GM12878 (cell line): ENCODE measurements around the gene EIF4H. TPM values are rescaled to one million over a fixed set of nuclear protein-coding genes. Genes with fewer than 3 reads are reported as not detected.

Source experiments
- ATAC-seq: fragments of 200-7000 bp; cut with Tn5 transposase; 3 replicates; pipeline ENCODE4 v1.9.1; 2020; ENCODE audit warnings: mild to moderate bottlenecking, moderate library complexity
- BruUV-seq: library from RNA; stranded (reverse); fragments of 400-500 nt; replicated peaks from 2 replicates; lab custom pipeline; 2021; lab: Mats Ljungman, UMichigan
- CTCF ChIA-PET: fragments of 300-600 bp; sonication (Branson Sonifier 250); formaldehyde crosslinking; extraction: SDS; loops from one replicate; lab custom pipeline; 2021; ENCODE audit warnings: inconsistent platforms; lab: Yijun Ruan, JAX
- POLR2A ChIA-PET: fragments of 350-600 bp; formaldehyde crosslinking; extraction: SDS; loops from one replicate; lab custom pipeline; 2021; ENCODE audit warnings: inconsistent platforms; lab: Charles Lee
- RAD21 ChIA-PET: fragments of 300-600 bp; sonication (Branson Sonifier 250); formaldehyde crosslinking; loops from one replicate; lab custom pipeline; 2023; ENCODE audit warnings: antibody characterized with exemption; ENCODE audit not compliant: unreplicated experiment; lab: Charles Lee
- SMC1A ChIA-PET: fragments of 300-600 bp; sonication (Branson Sonifier 250); formaldehyde crosslinking; loops from one replicate; lab custom pipeline; 2023; ENCODE audit not compliant: unreplicated experiment, uncharacterized antibody; lab: Charles Lee
- DNase-seq: peaks from one replicate; pipeline ENCODE4 v3.0.0-alpha.2; 2011; ENCODE audit warnings: low read depth, low spot score
- FAIRE-seq: peaks from 3 replicates; lab custom pipeline; 2011; peaks lifted over from hg19 to GRCh38; lab: Jason Lieb, UNC
- H2AFZ ChIP-seq: 2 replicates; pipeline ENCODE4 v1.6.0; 2011; ENCODE audit warnings: low read depth, low read length, control low read depth; ENCODE audit not compliant: control insufficient read depth
- H3K27ac ChIP-seq: 2 replicates; pipeline ENCODE4 v1.5.1; 2011; ENCODE audit warnings: control low read depth; ENCODE audit not compliant: control insufficient read depth, insufficient read depth
- H3K27me3 ChIP-seq, 2 experiments: replicated peaks in 1 of 2; 2 replicates each; pipeline versions ENCODE4 v1.6.0 to v1.6.1; 2011; ENCODE audit warnings: low read length in 1 of 2; ENCODE audit not compliant: control insufficient read depth in 2 of 2, insufficient read depth in 2 of 2
- H3K36me3 ChIP-seq, 2 experiments: 2 replicates each; pipeline ENCODE4 v1.5.1; 2011; ENCODE audit warnings: low read length in 1 of 2; ENCODE audit not compliant: control insufficient read depth in 2 of 2, insufficient read depth in 2 of 2
- H3K4me1 ChIP-seq: 2 replicates; pipeline ENCODE4 v1.6.1; 2011; ENCODE audit warnings: mild to moderate bottlenecking, low read length, moderate library complexity, mixed read lengths; ENCODE audit not compliant: control insufficient read depth, insufficient read depth
- H3K4me2 ChIP-seq: 2 replicates; pipeline ENCODE4 v1.6.0; 2011; ENCODE audit warnings: control low read depth; ENCODE audit not compliant: control insufficient read depth, insufficient read depth
- H3K4me3 ChIP-seq: fragments of 200-600 bp; sonication (generic); 2 replicates; pipeline ENCODE4 v1.5.1; 2016
- H3K79me2 ChIP-seq: 2 replicates; pipeline ENCODE4 v1.6.0; 2011; ENCODE audit warnings: low read length; ENCODE audit not compliant: control insufficient read depth, insufficient read depth
- H3K9ac ChIP-seq: 2 replicates; pipeline ENCODE4 v1.8.0; 2011; ENCODE audit warnings: low read length, control low read depth, mixed read lengths; ENCODE audit not compliant: control insufficient read depth, insufficient read depth
- H3K9me3 ChIP-seq: replicated peaks from 3 replicates; pipeline ENCODE4 v1.5.1; 2011; ENCODE audit warnings: mild to moderate bottlenecking, low read length; ENCODE audit not compliant: control insufficient read depth, insufficient read depth
- H4K20me1 ChIP-seq: 2 replicates; pipeline ENCODE4 v1.6.0; 2011; ENCODE audit not compliant: control insufficient read depth, insufficient read depth
- E2F8 ChIP-seq: fragments of 450-650 bp; IDR thresholded peaks from 2 replicates; pipeline ENCODE4 v1.6.1; 2018; ENCODE audit warnings: mild to moderate bottlenecking, low read depth, moderate library complexity; ENCODE audit not compliant: partially characterized antibody
- HDAC2 ChIP-seq: fragments of 200-600 bp; sonication (generic); IDR thresholded peaks from 2 replicates; pipeline ENCODE4 v1.6.1; 2017
- IKZF1 ChIP-seq: fragments of 450-650 bp; conservative IDR thresholded peaks from 2 replicates; pipeline ENCODE4 v1.6.1; 2017; ENCODE audit warnings: antibody characterized with exemption, mild to moderate bottlenecking
- KDM1A ChIP-seq: fragments of 200-600 bp; sonication (generic); IDR thresholded peaks from 2 replicates; pipeline ENCODE4 v1.6.1; 2016; ENCODE audit warnings: borderline replicate concordance
- NKRF ChIP-seq: fragments of 450-650 bp; conservative IDR thresholded peaks from 2 replicates; pipeline ENCODE4 v1.6.1; 2017; ENCODE audit warnings: mild to moderate bottlenecking, moderate library complexity
- NR2C1 ChIP-seq: fragments of 450-650 bp; IDR thresholded peaks from 2 replicates; pipeline ENCODE4 v1.6.1; 2017; ENCODE audit warnings: antibody characterized with exemption, mild to moderate bottlenecking, moderate library complexity
- NR2C2 ChIP-seq: IDR thresholded peaks from 2 replicates; pipeline ENCODE4 v1.6.1; 2011; ENCODE audit warnings: borderline replicate concordance, low read depth; ENCODE audit not compliant: control insufficient read depth, insufficient read length
- NRF1 ChIP-seq: conservative IDR thresholded peaks from 2 replicates; pipeline ENCODE4 v1.6.1; 2011; ENCODE audit warnings: mild to moderate bottlenecking, low read depth, low read length, improper control_type of control experiment
- POLR2AphosphoS5 ChIP-seq: IDR thresholded peaks from 2 replicates; pipeline ENCODE4 v1.6.1; 2011; ENCODE audit warnings: mild to moderate bottlenecking, low read length, inconsistent platforms
- RBBP5 ChIP-seq: fragments of 200-600 bp; sonication (generic); conservative IDR thresholded peaks from 2 replicates; pipeline ENCODE4 v1.6.1; 2016
- REST ChIP-seq: IDR thresholded peaks from 2 replicates; pipeline ENCODE4 v1.6.1; 2012; ENCODE audit warnings: mild to moderate bottlenecking, low read depth, low read length
- SUZ12 ChIP-seq: fragments of 200-600 bp; sonication (generic); IDR thresholded peaks from one replicate; pipeline ENCODE4 v1.6.1; 2018; ENCODE audit warnings: antibody characterized with exemption, mild to moderate bottlenecking; ENCODE audit not compliant: unreplicated experiment
- TCF12 ChIP-seq: IDR thresholded peaks from 2 replicates; pipeline ENCODE4 v1.6.1; 2011; ENCODE audit warnings: low read depth, mild to moderate bottlenecking, low read length
- TCF7 ChIP-seq: IDR thresholded peaks from 2 replicates; pipeline ENCODE4 v1.6.1; 2014; ENCODE audit warnings: antibody characterized with exemption, borderline replicate concordance
- WGBS: methylation state at CpG from one replicate; pipeline ENCODE4 v1.1.6; 2016; ENCODE audit warnings: low lambda C conversion rate; ENCODE audit not compliant: insufficient replicate concordance, insufficient coverage; ENCODE audit errors: missing lambda C conversion rate; 5-methylcytosine and 5-hydroxymethylcytosine counted together
- in situ Hi-C: fragments of 300-500 bp; cut with MboI; formaldehyde crosslinking; loops from 9 replicates; pipeline ENCODE4 v1.14.3; 2018; ENCODE audit warnings: mixed read lengths
- intact Hi-C: fragments of 100-400 bp; cut with micrococcal nuclease; formaldehyde crosslinking; loops from one replicate; pipeline ENCODE4 v1.14.2; 2022; ENCODE audit not compliant: unreplicated experiment
- polyA plus RNA-seq, 11 experiments: library from polyadenylated mRNA; depleted of rRNA in 4 of 11; unstranded in 6 of 11; stranded (reverse) in 5 of 11; fragments of >200 nt; fragmentation: Nextera tagmentation in 4 of 11; fragmentation: Illumina TruSeq in 1 of 11; extraction: Ambion mirVana in 4 of 11; extraction: Trizol in 1 of 11; gene quantifications; 1 replicate in 1 of 11; 2 replicates in 10 of 11; pipeline versions ENCODE4 v1.2.1 to v1.2.3, GENCODE V29; 2011 to 2016; ENCODE audit warnings: inconsistent platforms in 2 of 11, missing spikeins in 2 of 11, low read depth in 1 of 11
- total RNA-seq, 4 experiments: library from RNA; depleted of rRNA in 3 of 4; stranded (reverse); fragments of >200 nt in 3 of 4; fragmentation: Illumina TruSeq in 1 of 4; extraction: Trizol in 1 of 4; gene quantifications; 2 replicates each; pipeline versions ENCODE4 v1.2.1 to v1.2.3, GENCODE V29; 2013 to 2021

EIF4H gene
- total and polyA plus RNA-seq, 10 of the 15 experiments (the other 5 are each of a cell fraction or from before 2014, with no cell fraction given) = 9.9 to 443 (median 258) TPM

GRCh38 chr7:74207586-74207985 is 33.4 kb downstream of the EIF4H start:
- Histone ChIP-seq H3K36me3 (peaks cover 0 to under 1% of the 10 kb centered on the region in 2 experiments; a peak in 1 of 4 replicates), H3K79me2 (peaks cover 32% of the 10 kb centered on the region), H3K4me3 (no peak overlapping the region), H3K9me3 (no peaks in the 10 kb centered on the region), H3K4me2 (no peak overlapping the region), H3K27me3 (no peaks in the 10 kb centered on the region), H4K20me1 (no peaks in the 10 kb centered on the region), H3K27ac (no peak overlapping the region), H2AFZ (no peak overlapping the region), H3K9ac (no peak overlapping the region), H3K4me1 (peaks cover 38% of the 10 kb centered on the region)
- DNase-seq (no peak), ATAC-seq (no peak), FAIRE-seq (no peak)
- intact Hi-C loops (loop anchor here (2.0 to 5.0 kb wide), 2 partner anchors 61 to 80 kb away; partner anchors contain the start of gene CLIP2), in situ Hi-C loops (loop anchor here (5.0 kb wide), 2 partner anchors 80 to 195 kb away; partner anchors contain the start of gene CLIP2)
- POLR2A ChIA-PET = interaction anchor here (1.2 to 3.1 kb wide), 4 partner anchors 10 to 85 kb away, joined by 3 to 18 read pairs (median 7); no protein-coding TSS in a partner anchor
- SMC1A ChIA-PET = interaction anchor here (0.6 to 6.0 kb wide), 19 partner anchors 11 to 205 kb away, joined by 3 to 86 read pairs (median 4); no protein-coding TSS in a partner anchor
- WGBS = 80% methylated on average over 9 of the region's 11 CpGs
- CTCF ChIA-PET = interaction anchor here (0.8 to 11.9 kb wide), 23 partner anchors 9 to 193 kb away, joined by 3 to 190 read pairs (median 11); partner anchors contain the start of gene CLIP2
- BruUV-seq = no TSS peak
- RAD21 ChIA-PET = interaction anchor here (0.6 to 9.6 kb wide), 13 partner anchors 10 to 193 kb away, joined by 3 to 127 read pairs (median 10); partner anchors contain the start of gene RFC2
- TF ChIP-seq NR2C1 (no peak), NRF1 (no peak), NR2C2 (no peak), NKRF (no peak), REST (no peak), TCF12 (no peak), KDM1A (no peak), SUZ12 (no peak), RBBP5 (no peak), TCF7 (no peak), POLR2AphosphoS5 (no peak), E2F8 (no peak), IKZF1 (no peak), HDAC2 (no peak)
